ENCODE measurements around the gene RBM20.

DNA sequence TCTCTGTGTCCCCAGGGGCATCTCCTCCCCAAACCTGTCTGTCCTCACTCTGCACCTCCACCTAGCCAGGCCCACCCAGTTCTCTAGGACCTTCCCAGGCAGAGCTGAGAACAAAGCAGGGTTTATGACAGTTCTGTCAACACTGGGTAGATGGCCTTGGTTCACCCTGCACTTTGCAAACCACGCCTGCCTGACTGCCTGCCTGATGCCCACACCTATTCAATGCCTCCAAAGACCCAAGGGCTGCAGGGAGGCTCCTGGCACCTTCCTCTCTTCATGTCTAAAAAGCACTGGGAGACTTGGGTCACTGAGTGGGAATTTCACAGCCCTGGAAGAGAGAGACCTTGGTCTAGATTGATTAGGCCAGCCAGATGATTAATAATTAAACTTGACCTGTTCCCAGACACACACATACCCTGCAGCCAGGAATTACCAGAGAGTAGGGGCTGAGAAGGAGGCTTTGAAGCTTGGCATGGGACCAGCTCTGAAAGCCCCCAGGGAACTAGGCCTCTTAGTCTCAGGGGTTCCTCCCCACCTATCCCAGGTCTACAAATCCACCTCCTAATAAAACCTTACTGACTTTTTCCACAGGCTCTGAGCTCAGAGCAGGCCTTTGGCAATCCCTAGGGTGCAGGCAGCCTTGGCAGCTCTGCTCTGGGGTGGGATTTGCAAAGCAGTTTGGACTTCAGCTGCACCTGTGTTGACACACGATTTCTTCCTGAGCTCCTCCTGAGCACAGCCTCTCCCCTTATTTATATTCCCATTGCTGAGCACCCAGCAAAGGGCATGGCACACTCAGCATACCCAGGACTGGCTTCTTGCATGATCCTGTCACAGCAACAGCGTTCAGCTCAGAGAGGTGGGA is 201.9 kb downstream of the RBM20 start:
- TF ChIP-seq, protein P1, sequence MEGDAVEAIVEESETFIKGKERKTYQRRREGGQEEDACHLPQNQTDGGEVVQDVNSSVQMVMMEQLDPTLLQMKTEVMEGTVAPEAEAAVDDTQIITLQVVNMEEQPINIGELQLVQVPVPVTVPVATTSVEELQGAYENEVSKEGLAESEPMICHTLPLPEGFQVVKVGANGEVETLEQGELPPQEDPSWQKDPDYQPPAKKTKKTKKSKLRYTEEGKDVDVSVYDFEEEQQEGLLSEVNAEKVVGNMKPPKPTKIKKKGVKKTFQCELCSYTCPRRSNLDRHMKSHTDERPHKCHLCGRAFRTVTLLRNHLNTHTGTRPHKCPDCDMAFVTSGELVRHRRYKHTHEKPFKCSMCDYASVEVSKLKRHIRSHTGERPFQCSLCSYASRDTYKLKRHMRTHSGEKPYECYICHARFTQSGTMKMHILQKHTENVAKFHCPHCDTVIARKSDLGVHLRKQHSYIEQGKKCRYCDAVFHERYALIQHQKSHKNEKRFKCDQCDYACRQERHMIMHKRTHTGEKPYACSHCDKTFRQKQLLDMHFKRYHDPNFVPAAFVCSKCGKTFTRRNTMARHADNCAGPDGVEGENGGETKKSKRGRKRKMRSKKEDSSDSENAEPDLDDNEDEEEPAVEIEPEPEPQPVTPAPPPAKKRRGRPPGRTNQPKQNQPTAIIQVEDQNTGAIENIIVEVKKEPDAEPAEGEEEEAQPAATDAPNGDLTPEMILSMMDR (IDR thresholded peaks at IDR 0.05) = no peak
- no peak for TF ChIP-seq POLR2A (IDR thresholded peaks at IDR 0.05)

Data from uterus (tissue), 2 donors.